ENCODE results near the gene LCN9. TPM values are rescaled to one million over a fixed set of nuclear protein-coding genes. Genes with fewer than 3 reads are reported as not detected.

The LCN9 gene
- total RNA-seq, 1 experiment from 2014 or later: not detected

GRCh38 chr9:135701959-135702721, 39.0 kb downstream of the LCN9 start, which contains the start of gene KCNT1:
Gene KCNT1 (plus strand): TSS chr9:135702185. CDS start chr9:135702259, 74 bp downstream.
- intact Hi-C loops (cut with micrococcal nuclease; ENCODE audit: unreplicated experiment) (no loop called here), in situ Hi-C loops (cut with HindIII; ENCODE audit: low pct_unique_long_range_greater_than_20kb, low sequenced_read_pairs) (no loop called here)
- H3K27me3 ChIP-seq (ENCODE audit: control insufficient read depth, insufficient read depth, low read length): no peaks in the 10 kb centered on the region
- H3K36me3 ChIP-seq (ENCODE audit: control insufficient read depth, insufficient read depth, low read length): no peaks in the 10 kb centered on the region
- ChIA-PET CTCF (interaction anchor here (0.6 kb wide), 1 partner anchor 190 kb away, joined by 5 read pairs; no protein-coding TSS in a partner anchor), POLR2A (no interaction called here)
- H3K4me3 ChIP-seq (ENCODE audit: low read depth in 2 of 2, low read length in 2 of 2): no peak within 1 kb of the TSS
- H3K9me3 ChIP-seq (ENCODE audit: control insufficient read depth, insufficient read depth, low read depth, low read length): no peaks in the 10 kb centered on the region
- no peak within 1 kb of the TSS for H3K27ac ChIP-seq (ENCODE audit: low read length)
- DNase-seq (ENCODE audit: low read depth, low spot score) (no peak), ATAC-seq (peak; percentile 77)
- no peaks in the 10 kb centered on the region for H3K4me1 ChIP-seq (ENCODE audit: control insufficient read depth, insufficient read depth, low read length)
- no TSS peak for BruUV-seq (replicated peaks)
- TF ChIP-seq, protein P1, sequence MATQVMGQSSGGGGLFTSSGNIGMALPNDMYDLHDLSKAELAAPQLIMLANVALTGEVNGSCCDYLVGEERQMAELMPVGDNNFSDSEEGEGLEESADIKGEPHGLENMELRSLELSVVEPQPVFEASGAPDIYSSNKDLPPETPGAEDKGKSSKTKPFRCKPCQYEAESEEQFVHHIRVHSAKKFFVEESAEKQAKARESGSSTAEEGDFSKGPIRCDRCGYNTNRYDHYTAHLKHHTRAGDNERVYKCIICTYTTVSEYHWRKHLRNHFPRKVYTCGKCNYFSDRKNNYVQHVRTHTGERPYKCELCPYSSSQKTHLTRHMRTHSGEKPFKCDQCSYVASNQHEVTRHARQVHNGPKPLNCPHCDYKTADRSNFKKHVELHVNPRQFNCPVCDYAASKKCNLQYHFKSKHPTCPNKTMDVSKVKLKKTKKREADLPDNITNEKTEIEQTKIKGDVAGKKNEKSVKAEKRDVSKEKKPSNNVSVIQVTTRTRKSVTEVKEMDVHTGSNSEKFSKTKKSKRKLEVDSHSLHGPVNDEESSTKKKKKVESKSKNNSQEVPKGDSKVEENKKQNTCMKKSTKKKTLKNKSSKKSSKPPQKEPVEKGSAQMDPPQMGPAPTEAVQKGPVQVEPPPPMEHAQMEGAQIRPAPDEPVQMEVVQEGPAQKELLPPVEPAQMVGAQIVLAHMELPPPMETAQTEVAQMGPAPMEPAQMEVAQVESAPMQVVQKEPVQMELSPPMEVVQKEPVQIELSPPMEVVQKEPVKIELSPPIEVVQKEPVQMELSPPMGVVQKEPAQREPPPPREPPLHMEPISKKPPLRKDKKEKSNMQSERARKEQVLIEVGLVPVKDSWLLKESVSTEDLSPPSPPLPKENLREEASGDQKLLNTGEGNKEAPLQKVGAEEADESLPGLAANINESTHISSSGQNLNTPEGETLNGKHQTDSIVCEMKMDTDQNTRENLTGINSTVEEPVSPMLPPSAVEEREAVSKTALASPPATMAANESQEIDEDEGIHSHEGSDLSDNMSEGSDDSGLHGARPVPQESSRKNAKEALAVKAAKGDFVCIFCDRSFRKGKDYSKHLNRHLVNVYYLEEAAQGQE (IDR thresholded peaks at IDR 0.05; ENCODE audit: insufficient read depth in 1 of 2, low read depth in 2 of 2, low read length in 1 of 2): no peak
- TF ChIP-seq CTCF (IDR thresholded peaks at IDR 0.05): peak; percentile 91

- no peaks in the 10 kb centered on the region for H3K27me3 ChIP-seq (ENCODE audit: control insufficient read depth, insufficient read depth, low read length)
- in situ Hi-C loops (cut with HindIII; ENCODE audit: low pct_unique_long_range_greater_than_20kb, low sequenced_read_pairs): no loop called here
- no peak for ATAC-seq
- H3K4me3 ChIP-seq (ENCODE audit: low read depth in 2 of 2, low read length in 2 of 2): no peak overlapping the region
- no peaks in the 10 kb centered on the region for H3K9me3 ChIP-seq (ENCODE audit: control insufficient read depth, insufficient read depth, low read depth, low read length)
- intact Hi-C loops (cut with micrococcal nuclease; ENCODE audit: unreplicated experiment): no loop called here
- POLR2A ChIA-PET: no interaction called here
- no peaks in the 10 kb centered on the region for H3K36me3 ChIP-seq (ENCODE audit: control insufficient read depth, insufficient read depth, low read length)
- CTCF ChIA-PET: no interaction called here
- H3K4me1 ChIP-seq (ENCODE audit: control insufficient read depth, insufficient read depth, low read length): no peaks in the 10 kb centered on the region; the same call in 1 of the 2 replicates
- no peak for DNase-seq (ENCODE audit: low read depth, low spot score)
- no peak overlapping the region for H3K27ac ChIP-seq (ENCODE audit: low read length)
- TF ChIP-seq SIN3A (IDR thresholded peaks at IDR 0.05; ENCODE audit: borderline replicate concordance, insufficient read depth, low read depth, low read length): no peak
- no peak for TF ChIP-seq POLR2AphosphoS5 (IDR thresholded peaks at IDR 0.05; ENCODE audit: low read depth, low read length)
- TF ChIP-seq TCF7L2 (IDR thresholded peaks at IDR 0.05; ENCODE audit: low read depth, low read length): no peak
- TF ChIP-seq, protein P1 (IDR thresholded peaks at IDR 0.05; ENCODE audit: insufficient read depth in 1 of 2, low read depth in 2 of 2, low read length in 1 of 2): no peak
- TF ChIP-seq CTCF (IDR thresholded peaks at IDR 0.05): no peak
- no TSS peak for BruUV-seq (replicated peaks)
These were observed 40.6 kb downstream of the LCN9 start for GRCh38 chr9:135703726-135704125.

Measured in Panc1 (cell line).